ENCODE results near the gene NBAS.

Gene NBAS

GRCh38 chr2:15181092-15181745, 379.9 kb downstream of the NBAS start:
- Histone ChIP-seq H3K36me3 (replicated peaks; ENCODE audit: low read depth, low read length) (peaks cover 8% of the 10 kb centered on the region), H3K4me1 (ENCODE audit: low read length) (peaks cover 16% of the 10 kb centered on the region)

GRCh38 chr2:15180379-15180778, 380.8 kb downstream of the NBAS start:
- no peak overlapping the region for H3K4me3 ChIP-seq (ENCODE audit: low read length)
- no peaks in the 10 kb centered on the region for H3K9me3 ChIP-seq (ENCODE audit: insufficient read depth, low read length)
- no peak overlapping the region for H3K4me2 ChIP-seq (ENCODE audit: low read length)
- H3K4me1 ChIP-seq (ENCODE audit: low read length), result peaks cover 21% of the 10 kb centered on the region
- H3K36me3 ChIP-seq (replicated peaks; ENCODE audit: low read depth, low read length), result peaks cover 15% of the 10 kb centered on the region
- no peak for TF ChIP-seq EZH2phosphoT487 (IDR thresholded peaks at IDR 0.05; ENCODE audit: low read depth)
- TF ChIP-seq, protein P1, sequence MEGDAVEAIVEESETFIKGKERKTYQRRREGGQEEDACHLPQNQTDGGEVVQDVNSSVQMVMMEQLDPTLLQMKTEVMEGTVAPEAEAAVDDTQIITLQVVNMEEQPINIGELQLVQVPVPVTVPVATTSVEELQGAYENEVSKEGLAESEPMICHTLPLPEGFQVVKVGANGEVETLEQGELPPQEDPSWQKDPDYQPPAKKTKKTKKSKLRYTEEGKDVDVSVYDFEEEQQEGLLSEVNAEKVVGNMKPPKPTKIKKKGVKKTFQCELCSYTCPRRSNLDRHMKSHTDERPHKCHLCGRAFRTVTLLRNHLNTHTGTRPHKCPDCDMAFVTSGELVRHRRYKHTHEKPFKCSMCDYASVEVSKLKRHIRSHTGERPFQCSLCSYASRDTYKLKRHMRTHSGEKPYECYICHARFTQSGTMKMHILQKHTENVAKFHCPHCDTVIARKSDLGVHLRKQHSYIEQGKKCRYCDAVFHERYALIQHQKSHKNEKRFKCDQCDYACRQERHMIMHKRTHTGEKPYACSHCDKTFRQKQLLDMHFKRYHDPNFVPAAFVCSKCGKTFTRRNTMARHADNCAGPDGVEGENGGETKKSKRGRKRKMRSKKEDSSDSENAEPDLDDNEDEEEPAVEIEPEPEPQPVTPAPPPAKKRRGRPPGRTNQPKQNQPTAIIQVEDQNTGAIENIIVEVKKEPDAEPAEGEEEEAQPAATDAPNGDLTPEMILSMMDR (IDR thresholded peaks at IDR 0.05; ENCODE audit: low read depth, low read length), result no peak
- H3K9ac ChIP-seq (ENCODE audit: low read length), result no peak overlapping the region
- no peak overlapping the region for H2AFZ ChIP-seq (ENCODE audit: low read depth, low read length)
- H4K20me1 ChIP-seq (ENCODE audit: insufficient read depth, low read length), result peaks cover 28% of the 10 kb centered on the region; the same call in 1 of the 2 replicates
- no peak overlapping the region for H3K27ac ChIP-seq (ENCODE audit: low read length)
- H3K27me3 ChIP-seq (ENCODE audit: low read depth, low read length), result peaks cover 10% of the 10 kb centered on the region
- no peaks in the 10 kb centered on the region for H3K79me2 ChIP-seq (ENCODE audit: low read length)

More at GRCh38 chr2:15181092-15181745, 379.9 kb downstream of the NBAS start:
- Histone ChIP-seq H3K4me2 (ENCODE audit: low read length) (no peak overlapping the region), H3K9ac (ENCODE audit: low read length) (no peak overlapping the region), H3K9me3 (ENCODE audit: insufficient read depth, low read length) (no peaks in the 10 kb centered on the region), H3K4me3 (ENCODE audit: low read length) (no peak overlapping the region), H3K79me2 (ENCODE audit: low read length) (no peaks in the 10 kb centered on the region), H3K27me3 (ENCODE audit: low read depth, low read length) (peaks cover 5% of the 10 kb centered on the region), H3K27ac (ENCODE audit: low read length) (no peak overlapping the region), H2AFZ (ENCODE audit: low read depth, low read length) (no peak overlapping the region), H4K20me1 (ENCODE audit: insufficient read depth, low read length) (peaks cover 23% of the 10 kb centered on the region; the same call in 1 of the 2 replicates)
- no peak for TF ChIP-seq EZH2phosphoT487 (IDR thresholded peaks at IDR 0.05; ENCODE audit: low read depth)

- Histone ChIP-seq H3K27ac (ENCODE audit: low read length) (no peak overlapping the region), H3K4me1 (ENCODE audit: low read length) (peaks cover 21% of the 10 kb centered on the region), H3K27me3 (ENCODE audit: low read depth, low read length) (peaks cover 10% of the 10 kb centered on the region), H3K36me3 (replicated peaks; ENCODE audit: low read depth, low read length) (peaks cover 15% of the 10 kb centered on the region), H4K20me1 (ENCODE audit: insufficient read depth, low read length) (peaks cover 28% of the 10 kb centered on the region; the same call in 1 of the 2 replicates), H3K4me2 (ENCODE audit: low read length) (no peak overlapping the region), H3K79me2 (ENCODE audit: low read length) (no peaks in the 10 kb centered on the region), H3K4me3 (ENCODE audit: low read length) (no peak overlapping the region), H3K9ac (ENCODE audit: low read length) (no peak overlapping the region), H2AFZ (ENCODE audit: low read depth, low read length) (no peak overlapping the region), H3K9me3 (ENCODE audit: insufficient read depth, low read length) (no peaks in the 10 kb centered on the region)
- TF ChIP-seq, protein P1 (IDR thresholded peaks at IDR 0.05; ENCODE audit: low read depth, low read length), result no peak
- no peak for TF ChIP-seq EZH2phosphoT487 (IDR thresholded peaks at IDR 0.05; ENCODE audit: low read depth)
Measured at GRCh38 chr2:15178946-15179345, 382.2 kb downstream of the NBAS start.

- peak overlapping the region; percentile 85 for H3K4me2 ChIP-seq (ENCODE audit: low read length)
Measured at GRCh38 chr2:15177103-15177502, 384.0 kb downstream of the NBAS start.

More at GRCh38 chr2:15177103-15177502, 384.0 kb downstream of the NBAS start:
- Histone ChIP-seq H3K9ac (ENCODE audit: low read length) (no peak overlapping the region), H3K36me3 (replicated peaks; ENCODE audit: low read depth, low read length) (peaks cover 15% of the 10 kb centered on the region), H3K79me2 (ENCODE audit: low read length) (no peaks in the 10 kb centered on the region), H2AFZ (ENCODE audit: low read depth, low read length) (no peak overlapping the region), H3K27me3 (ENCODE audit: low read depth, low read length) (peaks cover 10% of the 10 kb centered on the region), H3K4me1 (ENCODE audit: low read length) (peaks cover 21% of the 10 kb centered on the region), H3K9me3 (ENCODE audit: insufficient read depth, low read length) (no peaks in the 10 kb centered on the region), H3K27ac (ENCODE audit: low read length) (peak overlapping the region; percentile 31; the same call in 1 of the 2 replicates), H3K4me3 (ENCODE audit: low read length) (peak overlapping the region; percentile 52), H4K20me1 (ENCODE audit: insufficient read depth, low read length) (peaks cover 28% of the 10 kb centered on the region; the same call in 1 of the 2 replicates)
- TF ChIP-seq EZH2phosphoT487 (IDR thresholded peaks at IDR 0.05; ENCODE audit: low read depth), result peak; percentile 44; the same call in 1 of the 2 replicates
- TF ChIP-seq, protein P1 (IDR thresholded peaks at IDR 0.05; ENCODE audit: low read depth, low read length), result no peak
